GM23248 (cell line): ENCODE data around the gene NUDCD2.

Experiments
- EZH2 ChIP-seq: fragments of 200-600 bp; sonication (generic); IDR thresholded peaks from 2 replicates; pipeline ENCODE4 v1.6.1; 2018; ENCODE audit warnings: antibody characterized with exemption, mild to moderate bottlenecking; ENCODE audit not compliant: insufficient read depth, poor library complexity, severe bottlenecking
- EZH2phosphoT487 ChIP-seq: fragments of 200-600 bp; sonication (generic); IDR thresholded peaks from 2 replicates; pipeline ENCODE4 v1.6.1; 2018; ENCODE audit warnings: antibody characterized with exemption, moderate library complexity, mild to moderate bottlenecking, low read depth; ENCODE audit not compliant: insufficient read depth

GRCh38 chr5:163439092-163439425 lies 20.8 kb downstream of the NUDCD2 start:
- no peak for TF ChIP-seq EZH2
- no peak for TF ChIP-seq EZH2phosphoT487
